ENCODE data around the gene MRC1. TPM values are rescaled to one million over a fixed set of nuclear protein-coding genes. Genes with fewer than 3 reads are reported as not detected.

MRC1 gene
- total and polyA plus RNA-seq, 2 donors (not counting 1 experiment from before 2014, with no cell fraction given), result 0.12 TPM; not detected in 1

DNA sequence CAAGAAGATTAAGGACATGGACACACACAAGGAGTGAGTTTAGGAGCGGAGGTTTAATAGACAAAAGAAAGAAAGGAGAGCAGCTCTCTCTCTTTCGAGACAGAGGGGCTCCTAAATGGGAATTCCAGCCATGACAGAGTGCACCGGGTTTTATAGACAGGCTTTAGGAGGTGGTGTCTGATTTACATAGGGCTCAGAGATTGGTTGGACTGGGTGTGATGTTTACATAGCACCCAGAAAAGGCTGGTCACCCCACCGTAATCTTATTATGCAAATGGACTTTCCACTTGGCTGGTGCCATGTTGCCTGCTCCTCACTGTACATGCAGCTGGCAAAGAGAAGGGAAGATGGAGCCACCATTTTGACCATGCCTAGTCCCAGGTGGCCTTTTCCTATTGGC lies 28.4 kb upstream of the MRC1 start:
- Histone ChIP-seq H3K4me2 (replicated peaks; ENCODE audit: low read depth, low read length, poor library complexity, severe bottlenecking) (no peak overlapping the region), H3K9ac (ENCODE audit: low read length) (no peak overlapping the region), H4K20me1 (ENCODE audit: control insufficient read depth, insufficient read depth, low read length, poor library complexity, severe bottlenecking) (no peaks in the 10 kb centered on the region), H3K9me3 (ENCODE audit: control extremely low read depth in 1 of 3, control insufficient read depth in 2 of 3, insufficient read depth in 1 of 3, low read length in 2 of 3) (no peaks in the 10 kb centered on the region), H3K4me1 (ENCODE audit: control insufficient read depth in 2 of 2, insufficient read depth in 2 of 2, low read length in 2 of 2) (no peaks in the 10 kb centered on the region), H2AFZ (ENCODE audit: insufficient read depth, low read depth, low read length, poor library complexity, severe bottlenecking) (no peak overlapping the region), H3K36me3 (replicated peaks in 1 of 2; ENCODE audit: control extremely low read depth in 1 of 2, control insufficient read depth in 1 of 2, extremely low read depth in 1 of 2, insufficient read depth in 2 of 2, low read length in 1 of 2) (no peaks in the 10 kb centered on the region), H3K4me3 (ENCODE audit: control extremely low read depth in 1 of 5, extremely low read depth in 1 of 5, insufficient read depth in 1 of 5, low read depth in 2 of 5, low read length in 4 of 5) (no peak overlapping the region), H3K27ac (ENCODE audit: low read length in 2 of 2) (no peak overlapping the region), H3K27me3 (replicated peaks in 1 of 4; ENCODE audit: control extremely low read depth in 1 of 4, control insufficient read depth in 3 of 4, insufficient read depth in 4 of 4, low read length in 3 of 4) (no peaks in the 10 kb centered on the region), H3K79me2 (ENCODE audit: control insufficient read depth, insufficient read depth, low read length) (no peaks in the 10 kb centered on the region)
- H3K9me3 Mint-ChIP-seq (ENCODE audit: insufficient read depth), result no peaks in the 10 kb centered on the region
- intact Hi-C loops (cut with micrococcal nuclease), result no loop called here
- CTCF ChIA-PET, result no interaction called here
- H3K4me3 Mint-ChIP-seq, result no peak overlapping the region
- H3K4me1 Mint-ChIP-seq, result no peaks in the 10 kb centered on the region
- peaks cover 12% of the 10 kb centered on the region for H3K27me3 Mint-ChIP-seq
- no peak for TF ChIP-seq EZH2 (IDR thresholded peaks at IDR 0.05; ENCODE audit: borderline replicate concordance, insufficient read depth, low read depth, low read length, poor library complexity, severe bottlenecking)
- TF ChIP-seq, protein P1, sequence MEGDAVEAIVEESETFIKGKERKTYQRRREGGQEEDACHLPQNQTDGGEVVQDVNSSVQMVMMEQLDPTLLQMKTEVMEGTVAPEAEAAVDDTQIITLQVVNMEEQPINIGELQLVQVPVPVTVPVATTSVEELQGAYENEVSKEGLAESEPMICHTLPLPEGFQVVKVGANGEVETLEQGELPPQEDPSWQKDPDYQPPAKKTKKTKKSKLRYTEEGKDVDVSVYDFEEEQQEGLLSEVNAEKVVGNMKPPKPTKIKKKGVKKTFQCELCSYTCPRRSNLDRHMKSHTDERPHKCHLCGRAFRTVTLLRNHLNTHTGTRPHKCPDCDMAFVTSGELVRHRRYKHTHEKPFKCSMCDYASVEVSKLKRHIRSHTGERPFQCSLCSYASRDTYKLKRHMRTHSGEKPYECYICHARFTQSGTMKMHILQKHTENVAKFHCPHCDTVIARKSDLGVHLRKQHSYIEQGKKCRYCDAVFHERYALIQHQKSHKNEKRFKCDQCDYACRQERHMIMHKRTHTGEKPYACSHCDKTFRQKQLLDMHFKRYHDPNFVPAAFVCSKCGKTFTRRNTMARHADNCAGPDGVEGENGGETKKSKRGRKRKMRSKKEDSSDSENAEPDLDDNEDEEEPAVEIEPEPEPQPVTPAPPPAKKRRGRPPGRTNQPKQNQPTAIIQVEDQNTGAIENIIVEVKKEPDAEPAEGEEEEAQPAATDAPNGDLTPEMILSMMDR (IDR thresholded peaks at IDR 0.05), result no peak
- 69% methylated on average over 3 of the region's 4 CpGs for WGBS (ENCODE audit: insufficient coverage)
- no peak overlapping the region for H3K27ac Mint-ChIP-seq
- POLR2A ChIA-PET, result no interaction called here
- DNase-seq (no peak), ATAC-seq (ENCODE audit: low read depth) (no peak)

GRCh38 chr10:17781856-17782255 lies 27.3 kb upstream of the MRC1 start:
- Histone ChIP-seq H3K9ac (ENCODE audit: low read length) (no peak overlapping the region), H4K20me1 (ENCODE audit: control insufficient read depth, insufficient read depth, low read length, poor library complexity, severe bottlenecking) (no peaks in the 10 kb centered on the region), H3K27ac (ENCODE audit: low read length in 2 of 2) (no peak overlapping the region), H3K27me3 (replicated peaks in 1 of 4; ENCODE audit: control extremely low read depth in 1 of 4, control insufficient read depth in 3 of 4, insufficient read depth in 4 of 4, low read length in 3 of 4) (no peaks in the 10 kb centered on the region), H3K4me2 (replicated peaks; ENCODE audit: low read depth, low read length, poor library complexity, severe bottlenecking) (no peak overlapping the region), H3K9me3 (ENCODE audit: control extremely low read depth in 1 of 3, control insufficient read depth in 2 of 3, insufficient read depth in 1 of 3, low read length in 2 of 3) (no peaks in the 10 kb centered on the region), H3K79me2 (ENCODE audit: control insufficient read depth, insufficient read depth, low read length) (no peaks in the 10 kb centered on the region), H3K36me3 (replicated peaks in 1 of 2; ENCODE audit: control extremely low read depth in 1 of 2, control insufficient read depth in 1 of 2, extremely low read depth in 1 of 2, insufficient read depth in 2 of 2, low read length in 1 of 2) (no peaks in the 10 kb centered on the region), H2AFZ (ENCODE audit: insufficient read depth, low read depth, low read length, poor library complexity, severe bottlenecking) (no peak overlapping the region), H3K4me1 (ENCODE audit: control insufficient read depth in 2 of 2, insufficient read depth in 2 of 2, low read length in 2 of 2) (no peaks in the 10 kb centered on the region), H3K4me3 (ENCODE audit: control extremely low read depth in 1 of 5, extremely low read depth in 1 of 5, insufficient read depth in 1 of 5, low read depth in 2 of 5, low read length in 4 of 5) (no peak overlapping the region)
- peaks cover 12% of the 10 kb centered on the region for H3K27me3 Mint-ChIP-seq
- no peaks in the 10 kb centered on the region for H3K4me1 Mint-ChIP-seq
- no peaks in the 10 kb centered on the region for H3K9me3 Mint-ChIP-seq (ENCODE audit: insufficient read depth)
- DNase-seq (no peak), ATAC-seq (ENCODE audit: low read depth) (no peak)
- ChIA-PET CTCF (interaction anchor here (0.7 kb wide), 1 partner anchor 310 kb away, joined by 5 read pairs; no protein-coding TSS in a partner anchor), POLR2A (no interaction called here)
- intact Hi-C loops (cut with micrococcal nuclease), result no loop called here
- no peak for TF ChIP-seq EZH2 (IDR thresholded peaks at IDR 0.05; ENCODE audit: borderline replicate concordance, insufficient read depth, low read depth, low read length, poor library complexity, severe bottlenecking)
- TF ChIP-seq, protein P1 (IDR thresholded peaks at IDR 0.05), result no peak
- no peak overlapping the region for H3K27ac Mint-ChIP-seq
- no peak overlapping the region for H3K4me3 Mint-ChIP-seq
- WGBS (ENCODE audit: insufficient coverage), result 100% methylated on average over 1 of the region's 2 CpGs

All from B cell (primary cell).